Gastroesophageal sphincter (tissue), 4 donors: ENCODE data around the gene PPP2R5B. TPM values are rescaled to one million over a fixed set of nuclear protein-coding genes. Genes with fewer than 3 reads are reported as not detected.

Experiments used
- ATAC-seq: fragments of 150-250 bp; one replicate; pipeline ENCODE4 v1.9.1; 2016; ENCODE audit warnings: mild to moderate bottlenecking, moderate library complexity
- H3K27ac ChIP-seq, 4 donors: fragments of 200-600 bp; sonication (generic) in 3 of 4; 1 replicate in 3 of 4; 2 replicates in 1 of 4; pipeline ENCODE4 v1.5.1; 2016 to 2019
- H3K27me3 ChIP-seq: fragments of 200-600 bp; sonication (generic); one replicate; pipeline ENCODE4 v1.5.1; 2019
- H3K36me3 ChIP-seq, 2 donors: fragments of 200-600 bp; sonication (generic); one replicate each; pipeline ENCODE4 v1.5.1; 2019; ENCODE audit warnings: control low read depth in 1 of 2
- H3K4me1 ChIP-seq, 3 donors: fragments of 200-600 bp; sonication (generic); 1 replicate in 2 of 3; 2 replicates in 1 of 3; pipeline ENCODE4 v1.5.1; 2016 to 2019; ENCODE audit warnings: control low read depth in 2 of 3
- H3K4me3 ChIP-seq, 2 donors: fragments of 200-600 bp; sonication (generic); one replicate each; pipeline ENCODE4 v1.5.1; 2019; ENCODE audit warnings: mild to moderate bottlenecking in 1 of 2, moderate library complexity in 1 of 2
- H3K9me3 ChIP-seq, 3 donors: fragments of 200-600 bp; sonication (generic); one replicate each; pipeline ENCODE4 v1.5.1; 2017 to 2019; ENCODE audit warnings: control low read depth in 2 of 3
- CTCF ChIP-seq, 4 experiments: fragments of 200-600 bp in 2 of 4; fragments of 450-650 bp in 2 of 4; sonication (generic) in 1 of 4; IDR thresholded peaks; one replicate each; pipeline ENCODE4 v1.5.1; 2017 to 2019; ENCODE audit warnings: antibody characterized with exemption in 4 of 4, mild to moderate bottlenecking in 2 of 4, moderate library complexity in 2 of 4
- EP300 ChIP-seq: sonication (generic); formaldehyde crosslinking; IDR thresholded peaks from one replicate; pipeline ENCODE4 v1.6.1; 2017; ENCODE audit warnings: antibody characterized with exemption, mild to moderate bottlenecking
- POLR2A ChIP-seq, 2 donors: fragments of 450-650 bp; IDR thresholded peaks; one replicate each; pipeline ENCODE4 v1.6.1; 2017; ENCODE audit warnings: antibody characterized with exemption in 2 of 2, mild to moderate bottlenecking in 2 of 2, moderate library complexity in 1 of 2
- POLR2AphosphoS5 ChIP-seq: sonication (generic); formaldehyde crosslinking; IDR thresholded peaks from one replicate; pipeline ENCODE4 v1.6.1; 2017; ENCODE audit warnings: antibody characterized with exemption
- WGBS, 2 donors: methylation state at CpG; one replicate each; pipeline ENCODE4 v1.1.5; 2018; ENCODE audit warnings: low coverage in 1 of 2; 5-methylcytosine and 5-hydroxymethylcytosine counted together
- total RNA-seq, 4 donors: library from RNA; depleted of rRNA; stranded (reverse); fragments of >200 nt; gene quantifications; one replicate each; pipeline ENCODE4 v1.1.0, GENCODE V29; 2016

Gene PPP2R5B
- total RNA-seq = 10 to 100 TPM; 20.3 to 41.2 (median 27.0) TPM

GRCh38 chr11:64923944-64924909 is at the start of gene PPP2R5B:
Gene PPP2R5B (plus strand): TSS chr11:64924689. CDS start chr11:64925735, 1,046 bp downstream.
- H3K36me3 ChIP-seq = peaks cover 0 to 27% of the 10 kb centered on the region in 2 donors
- WGBS, 2 donors = 0% methylated on average over 2 to 4 of the region's 47 CpGs
- H3K27me3 ChIP-seq = no peaks in the 10 kb centered on the region
- peak within 1 kb of the TSS; percentile 81 to 97 (median 93) for H3K27ac ChIP-seq
- H3K9me3 ChIP-seq = no peaks in the 10 kb centered on the region
- peaks cover 0 to 36% (median 20%) of the 10 kb centered on the region in 3 donors for H3K4me1 ChIP-seq
- peak in 1 of 4 experiments; percentile 17 for TF ChIP-seq CTCF (IDR thresholded peaks at IDR 0.05)
- TF ChIP-seq EP300 = no peak
- peak; percentile 87 to 88 for TF ChIP-seq POLR2A (IDR thresholded peaks at IDR 0.05)
- TF ChIP-seq POLR2AphosphoS5 = peak; percentile 91
- peak within 1 kb of the TSS; percentile 95 to 97 for H3K4me3 ChIP-seq
- peak; percentile 98 for ATAC-seq

- Histone ChIP-seq H3K27ac (peak overlapping the region; percentile 57 to 97 (median 97)), H3K4me1 (peaks cover 3 to 90% (median 55%) of the 10 kb centered on the region in 3 donors), H3K36me3 (peaks cover 0 to 33% of the 10 kb centered on the region in 2 donors), H3K27me3 (no peaks in the 10 kb centered on the region), H3K9me3 (no peaks in the 10 kb centered on the region), H3K4me3 (peak overlapping the region; percentile 74 to 92)
- no peak for TF ChIP-seq CTCF (IDR thresholded peaks at IDR 0.05)
- TF ChIP-seq POLR2AphosphoS5 = peak; percentile 21
- ATAC-seq = no peak
- 42 to 43% methylated on average over 4 to 10 of the region's 17 CpGs for WGBS, 2 donors
Observed at GRCh38 chr11:64875369-64876228, 48.9 kb upstream of the PPP2R5B start.

GRCh38 chr11:64876229-64876750 is 48.2 kb upstream of the PPP2R5B start:
- 15 to 29% methylated on average over 7 of the region's 11 CpGs for WGBS, 2 donors
- TF ChIP-seq CTCF (IDR thresholded peaks at IDR 0.05) = no peak
- no peak for TF ChIP-seq POLR2AphosphoS5
- no peak for TF ChIP-seq EP300
- TF ChIP-seq POLR2A (IDR thresholded peaks at IDR 0.05) = no peak
- Histone ChIP-seq H3K27ac (peak overlapping the region; percentile 57 to 97 (median 97)), H3K4me3 (peak overlapping the region; percentile 74 to 92), H3K36me3 (peaks cover 0 to 29% of the 10 kb centered on the region in 2 donors), H3K27me3 (no peaks in the 10 kb centered on the region), H3K9me3 (no peaks in the 10 kb centered on the region), H3K4me1 (peaks cover 0 to 88% (median 48%) of the 10 kb centered on the region in 3 donors)
- ATAC-seq = no peak

GRCh38 chr11:64876835-64877341 is 47.6 kb upstream of the PPP2R5B start:
- H3K4me1 ChIP-seq = peaks cover 0 to 82% (median 43%) of the 10 kb centered on the region in 3 donors
- 1 to 10% methylated on average over 7 to 11 of the region's 14 CpGs for WGBS, 2 donors
- no peaks in the 10 kb centered on the region for H3K27me3 ChIP-seq
- H3K4me3 ChIP-seq = peak overlapping the region; percentile 74 to 92
- no peak for ATAC-seq
- TF ChIP-seq EP300 (no peak), POLR2AphosphoS5 (peak; percentile 8)
- H3K9me3 ChIP-seq = no peaks in the 10 kb centered on the region
- H3K27ac ChIP-seq = peak overlapping the region; percentile 57 to 97 (median 97)
- H3K36me3 ChIP-seq = peaks cover 0 to 25% of the 10 kb centered on the region in 2 donors
